Measurements from ENCODE around the gene PSPN. TPM values are rescaled to one million over a fixed set of nuclear protein-coding genes. Genes with fewer than 3 reads are reported as not detected.

The PSPN gene
- total and polyA plus RNA-seq, 2 of the 13 experiments (the other 11 are each of a cell fraction or from before 2014, with no cell fraction given), result 0.69 to 1.1 TPM

DNA sequence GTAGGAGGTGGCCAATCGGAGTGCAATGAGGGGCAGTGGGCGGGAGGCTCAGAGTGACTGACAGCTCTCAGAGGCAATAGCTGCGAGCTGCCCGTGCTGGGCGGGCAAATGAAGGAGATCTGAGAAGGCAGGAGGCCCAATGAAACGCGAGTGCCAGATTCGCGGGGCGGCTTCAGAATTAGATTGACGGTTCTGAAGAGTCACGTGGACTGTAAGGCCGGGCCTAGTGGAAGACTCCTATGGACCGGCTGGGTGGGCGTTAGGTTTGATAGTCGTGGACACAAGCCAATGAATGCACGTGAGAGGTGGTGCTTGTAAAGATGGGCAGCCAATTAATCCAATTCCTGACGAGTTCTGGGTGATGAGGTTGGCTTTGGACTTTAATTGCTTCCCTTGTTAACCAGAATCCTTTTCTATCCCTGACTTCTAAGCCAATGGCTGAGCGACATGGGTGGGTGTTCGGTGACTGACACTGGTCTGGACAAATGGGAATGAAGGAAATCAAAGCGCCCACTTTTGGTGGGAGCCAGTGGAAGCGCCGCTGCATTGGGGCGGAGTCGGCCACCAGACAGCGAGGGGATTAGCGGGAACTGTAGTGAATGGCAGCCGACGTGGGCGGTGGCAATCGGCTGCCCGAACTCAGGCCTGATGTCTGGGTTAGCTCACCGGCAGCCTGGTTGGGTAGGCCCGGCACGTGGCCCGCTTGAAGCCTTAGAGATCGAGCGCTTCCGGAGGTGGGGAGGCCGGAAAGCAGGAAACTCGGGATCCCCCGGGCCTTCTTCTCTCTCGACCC lies 49.4 kb upstream of the PSPN start (continued):
- no peak for TF ChIP-seq MED8 (CRISPR knock-in tag; IDR thresholded peaks at IDR 0.05; ENCODE audit: insufficient replicate concordance)
- TF ChIP-seq NONO (IDR thresholded peaks at IDR 0.05), result no peak
- TF ChIP-seq NONO (CRISPR knock-in tag; conservative IDR thresholded peaks at IDR 0.05), result no peak
- TF ChIP-seq, protein P1, sequence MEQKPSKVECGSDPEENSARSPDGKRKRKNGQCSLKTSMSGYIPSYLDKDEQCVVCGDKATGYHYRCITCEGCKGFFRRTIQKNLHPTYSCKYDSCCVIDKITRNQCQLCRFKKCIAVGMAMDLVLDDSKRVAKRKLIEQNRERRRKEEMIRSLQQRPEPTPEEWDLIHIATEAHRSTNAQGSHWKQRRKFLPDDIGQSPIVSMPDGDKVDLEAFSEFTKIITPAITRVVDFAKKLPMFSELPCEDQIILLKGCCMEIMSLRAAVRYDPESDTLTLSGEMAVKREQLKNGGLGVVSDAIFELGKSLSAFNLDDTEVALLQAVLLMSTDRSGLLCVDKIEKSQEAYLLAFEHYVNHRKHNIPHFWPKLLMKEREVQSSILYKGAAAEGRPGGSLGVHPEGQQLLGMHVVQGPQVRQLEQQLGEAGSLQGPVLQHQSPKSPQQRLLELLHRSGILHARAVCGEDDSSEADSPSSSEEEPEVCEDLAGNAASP (CRISPR knock-in tag; IDR thresholded peaks at IDR 0.05; ENCODE audit: borderline replicate concordance), result 0 out of 2 replicates have a peak, but pooled peaks have one; percentile 11
- peak; percentile 61; the same call in 1 of the 2 replicates for TF ChIP-seq PITX1 (CRISPR knock-in tag; IDR thresholded peaks at IDR 0.05)
- TF ChIP-seq MLLT10 (CRISPR knock-in tag; IDR thresholded peaks at IDR 0.05), result no peak
- peak; percentile 37; the same call in 1 of the 2 replicates for TF ChIP-seq RAD21 (CRISPR knock-in tag; IDR thresholded peaks at IDR 0.05)
- TF ChIP-seq ZNF367 (CRISPR knock-in tag; IDR thresholded peaks at IDR 0.05; ENCODE audit: borderline replicate concordance), result no peak
- no peak for TF ChIP-seq CBX5 (CRISPR knock-in tag; IDR thresholded peaks at IDR 0.05; ENCODE audit: borderline replicate concordance)
- no peak; the same call in 1 of the 2 replicates for TF ChIP-seq YEATS2 (CRISPR knock-in tag; IDR thresholded peaks at IDR 0.05; ENCODE audit: borderline replicate concordance)
- no peak; the same call in 1 of the 2 replicates for TF ChIP-seq TBX3 (IDR thresholded peaks at IDR 0.05; ENCODE audit: borderline replicate concordance)
- TF ChIP-seq BHLHE40 (IDR thresholded peaks at IDR 0.05; ENCODE audit: low read length), result peak; percentile 68
- TF ChIP-seq ZFAT (CRISPR knock-in tag; conservative IDR thresholded peaks at IDR 0.05), result no peak
- TF ChIP-seq ZNF121 (CRISPR knock-in tag; IDR thresholded peaks at IDR 0.05), result no peak
- TF ChIP-seq, protein P2, sequence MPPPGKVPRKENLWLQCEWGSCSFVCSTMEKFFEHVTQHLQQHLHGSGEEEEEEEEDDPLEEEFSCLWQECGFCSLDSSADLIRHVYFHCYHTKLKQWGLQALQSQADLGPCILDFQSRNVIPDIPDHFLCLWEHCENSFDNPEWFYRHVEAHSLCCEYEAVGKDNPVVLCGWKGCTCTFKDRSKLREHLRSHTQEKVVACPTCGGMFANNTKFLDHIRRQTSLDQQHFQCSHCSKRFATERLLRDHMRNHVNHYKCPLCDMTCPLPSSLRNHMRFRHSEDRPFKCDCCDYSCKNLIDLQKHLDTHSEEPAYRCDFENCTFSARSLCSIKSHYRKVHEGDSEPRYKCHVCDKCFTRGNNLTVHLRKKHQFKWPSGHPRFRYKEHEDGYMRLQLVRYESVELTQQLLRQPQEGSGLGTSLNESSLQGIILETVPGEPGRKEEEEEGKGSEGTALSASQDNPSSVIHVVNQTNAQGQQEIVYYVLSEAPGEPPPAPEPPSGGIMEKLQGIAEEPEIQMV (CRISPR knock-in tag; IDR thresholded peaks at IDR 0.05; ENCODE audit: low read depth), result peak; percentile 29; the same call in 1 of the 2 replicates
- no peak; the same call in 1 of the 2 replicates for TF ChIP-seq MEF2D (CRISPR knock-in tag; IDR thresholded peaks at IDR 0.05)
- no peak for TF ChIP-seq ARNT (IDR thresholded peaks at IDR 0.05)
- peak; percentile 32 for TF ChIP-seq CBX1 (IDR thresholded peaks at IDR 0.05; ENCODE audit: low read depth)
- peak; percentile 95 for TF ChIP-seq PRPF4 (IDR thresholded peaks at IDR 0.05; ENCODE audit: low read depth, low read length, poor library complexity, severe bottlenecking)
- TF ChIP-seq, protein P3, sequence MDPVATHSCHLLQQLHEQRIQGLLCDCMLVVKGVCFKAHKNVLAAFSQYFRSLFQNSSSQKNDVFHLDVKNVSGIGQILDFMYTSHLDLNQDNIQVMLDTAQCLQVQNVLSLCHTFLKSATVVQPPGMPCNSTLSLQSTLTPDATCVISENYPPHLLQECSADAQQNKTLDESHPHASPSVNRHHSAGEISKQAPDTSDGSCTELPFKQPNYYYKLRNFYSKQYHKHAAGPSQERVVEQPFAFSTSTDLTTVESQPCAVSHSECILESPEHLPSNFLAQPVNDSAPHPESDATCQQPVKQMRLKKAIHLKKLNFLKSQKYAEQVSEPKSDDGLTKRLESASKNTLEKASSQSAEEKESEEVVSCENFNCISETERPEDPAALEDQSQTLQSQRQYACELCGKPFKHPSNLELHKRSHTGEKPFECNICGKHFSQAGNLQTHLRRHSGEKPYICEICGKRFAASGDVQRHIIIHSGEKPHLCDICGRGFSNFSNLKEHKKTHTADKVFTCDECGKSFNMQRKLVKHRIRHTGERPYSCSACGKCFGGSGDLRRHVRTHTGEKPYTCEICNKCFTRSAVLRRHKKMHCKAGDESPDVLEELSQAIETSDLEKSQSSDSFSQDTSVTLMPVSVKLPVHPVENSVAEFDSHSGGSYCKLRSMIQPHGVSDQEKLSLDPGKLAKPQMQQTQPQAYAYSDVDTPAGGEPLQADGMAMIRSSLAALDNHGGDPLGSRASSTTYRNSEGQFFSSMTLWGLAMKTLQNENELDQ (CRISPR knock-in tag; IDR thresholded peaks at IDR 0.05; ENCODE audit: borderline replicate concordance), result no peak
- TF ChIP-seq, protein P4, sequence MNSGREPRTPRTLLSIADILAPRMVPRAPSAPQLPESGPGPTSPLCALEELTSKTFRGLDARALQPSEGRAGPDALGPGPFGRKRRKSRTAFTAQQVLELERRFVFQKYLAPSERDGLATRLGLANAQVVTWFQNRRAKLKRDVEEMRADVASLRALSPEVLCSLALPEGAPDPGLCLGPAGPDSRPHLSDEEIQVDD (CRISPR knock-in tag; IDR thresholded peaks at IDR 0.05; ENCODE audit: borderline replicate concordance), result no peak; the same call in 1 of the 2 replicates
- no peak for TF ChIP-seq ARNT2 (CRISPR knock-in tag; IDR thresholded peaks at IDR 0.05; ENCODE audit: low read depth)

Measured in HepG2 (cell line).